NCI-H460 (cell line): Measurements from ENCODE around the gene ART4. TPM values are rescaled to one million over a fixed set of nuclear protein-coding genes. Genes with fewer than 3 reads are reported as not detected.

Source experiments
- DNase-seq: peaks from one replicate; pipeline ENCODE4 v3.0.0-alpha.2; 2016; ENCODE audit warnings: low read depth; ENCODE audit errors: extremely low read depth
- total RNA-seq: library from RNA; depleted of rRNA; stranded (reverse); fragments of >200 nt; shearing (Covaris generic); gene quantifications from 2 replicates; pipeline ENCODE4 v1.2.3, GENCODE V29; 2014

The ART4 gene
- total RNA-seq, 1 experiment from 2014 or later, result not detected

- no peak for DNase-seq
Observed at GRCh38 chr12:14814014-14814413, 29.3 kb downstream of the ART4 start, which contains the start of gene SMCO3. SMCO3 (minus strand) TSS chr12:14814182; CDS start chr12:14806680, 7,502 bp downstream.

DNA sequence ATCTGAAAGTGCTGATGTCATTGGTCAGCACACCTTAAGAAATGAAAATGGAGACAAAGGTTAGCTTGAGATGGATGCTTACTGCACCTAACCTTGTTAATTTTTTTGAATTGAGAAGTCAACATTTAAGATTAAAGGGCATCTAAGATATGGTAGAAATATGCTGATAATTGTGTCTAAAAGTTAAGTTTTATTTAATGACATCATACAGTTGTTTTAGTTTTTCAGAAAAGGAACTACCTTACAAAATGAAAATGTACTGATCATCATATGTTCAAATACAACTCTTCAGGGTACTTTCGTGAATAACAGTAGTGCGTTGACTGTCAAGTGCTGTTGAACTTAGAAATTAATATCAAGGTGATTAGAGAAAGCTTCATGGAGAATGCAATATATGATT lies 31.8 kb downstream of the ART4 start:
- no peak for DNase-seq

- no peak for DNase-seq
Observed at GRCh38 chr12:14810953-14811483, 32.3 kb downstream of the ART4 start.

- no peak for DNase-seq
Observed at GRCh38 chr12:14810167-14810952, 33.0 kb downstream of the ART4 start.

- no peak for DNase-seq
Observed at GRCh38 chr12:14803830-14804160, 39.5 kb downstream of the ART4 start.

DNA sequence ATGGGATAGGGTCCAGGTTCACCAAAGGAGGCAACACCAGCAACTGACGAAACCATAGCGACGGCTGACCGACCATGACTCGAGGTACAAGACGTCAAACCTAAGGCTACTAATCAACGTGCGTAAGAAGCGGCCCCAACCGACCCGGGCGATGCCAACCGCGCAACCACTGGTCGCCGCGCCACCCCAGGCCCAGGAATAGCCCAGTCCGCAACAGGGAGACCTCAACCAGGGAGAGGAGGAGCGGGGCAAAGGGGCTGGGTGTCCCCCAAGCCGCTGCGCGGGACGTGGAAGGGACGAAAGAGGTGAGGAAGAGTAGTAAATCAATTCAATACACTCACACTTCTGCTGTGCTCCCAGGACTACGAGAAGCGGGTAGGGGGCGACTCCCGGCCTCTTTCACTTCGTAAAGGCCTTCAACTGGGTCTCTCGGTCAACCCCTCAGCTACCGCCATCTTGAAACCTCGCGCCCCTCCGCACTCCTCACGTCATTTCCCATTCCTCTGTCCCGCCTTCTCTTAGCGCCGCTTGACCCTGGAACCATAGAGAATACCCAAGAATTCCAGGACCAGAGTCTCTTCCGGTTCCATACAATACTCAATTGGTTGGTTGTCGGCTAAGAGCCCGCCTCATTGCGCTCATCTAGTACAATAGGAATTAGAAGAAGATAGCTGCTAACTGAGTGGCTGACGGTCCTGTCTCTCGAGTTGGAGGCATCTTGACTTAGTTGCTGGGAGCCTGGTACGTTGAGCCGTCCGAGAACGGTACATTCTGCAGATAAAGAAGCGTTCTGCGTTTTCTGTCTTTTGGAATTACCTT lies 40.1 kb downstream of the ART4 start, which contains the start of the genes C12orf60 and WBP11:
Gene C12orf60 (plus strand): TSS at position 660 of the 819 bp plus-strand sequence. CDS start 19,266 bp downstream, outside the sequence.
Gene WBP11 (minus strand): TSS at position 468 of the 819 bp plus-strand sequence. CDS start 2,095 bp downstream, outside the sequence.
- peak; percentile 98 for DNase-seq

DNA sequence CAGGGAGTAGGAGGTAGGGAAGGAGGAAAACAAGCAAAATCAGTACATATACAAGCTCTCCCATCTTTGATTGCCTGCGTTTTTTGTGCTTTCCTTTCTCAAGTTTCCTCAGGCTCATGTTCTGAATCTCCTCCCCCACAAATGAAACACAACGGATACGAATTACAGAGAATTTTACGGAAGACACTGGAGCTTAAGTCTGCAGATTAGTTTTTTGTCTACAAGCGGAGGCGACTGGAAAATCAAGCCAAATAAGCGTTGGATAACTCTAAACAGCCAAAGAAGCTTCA lies 40.7 kb downstream of the ART4 start:
- no peak for DNase-seq

DNA sequence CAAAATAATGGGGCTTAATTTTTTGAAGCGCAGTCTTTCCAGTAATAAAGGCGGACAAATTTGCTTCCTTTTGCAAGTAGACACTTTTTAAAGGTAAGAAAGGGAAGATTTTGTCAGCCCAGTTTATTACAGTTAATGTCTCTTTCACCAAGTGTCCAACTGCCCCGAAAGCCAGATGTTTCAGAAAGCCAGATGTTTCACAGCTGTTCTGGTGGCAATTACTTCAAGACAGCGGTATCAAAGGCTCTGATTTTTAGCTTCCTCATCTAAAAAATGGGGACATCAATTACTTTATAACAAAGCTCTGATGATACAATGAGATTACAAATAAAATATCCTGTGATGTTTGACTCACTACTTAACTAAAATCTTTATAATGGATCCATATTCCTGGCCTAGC lies 41.1 kb downstream of the ART4 start:
- DNase-seq, result no peak

GRCh38 chr12:14795028-14795448 lies 48.3 kb downstream of the ART4 start:
- no peak for DNase-seq

DNA sequence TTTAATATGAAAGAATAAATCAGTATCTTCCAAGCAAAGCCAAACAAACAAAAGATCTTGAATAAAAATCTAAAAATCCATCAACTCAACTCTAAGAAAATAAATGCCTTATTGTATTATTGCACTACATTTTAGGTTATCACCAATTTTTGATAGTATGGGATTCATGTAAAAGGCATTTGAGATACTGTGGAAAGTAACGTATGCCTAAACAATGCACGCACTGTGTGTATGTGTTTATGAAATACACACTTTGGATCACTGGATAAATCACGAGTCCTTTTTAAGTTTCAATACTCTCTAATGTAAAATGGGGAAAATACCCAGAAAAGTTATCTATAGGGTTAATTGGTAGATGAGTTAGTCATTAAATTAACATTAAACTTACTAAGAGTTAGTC lies 57.8 kb downstream of the ART4 start:
- DNase-seq, result no peak

GRCh38 chr12:14784471-14784870 lies 58.9 kb downstream of the ART4 start:
- no peak for DNase-seq

DNA sequence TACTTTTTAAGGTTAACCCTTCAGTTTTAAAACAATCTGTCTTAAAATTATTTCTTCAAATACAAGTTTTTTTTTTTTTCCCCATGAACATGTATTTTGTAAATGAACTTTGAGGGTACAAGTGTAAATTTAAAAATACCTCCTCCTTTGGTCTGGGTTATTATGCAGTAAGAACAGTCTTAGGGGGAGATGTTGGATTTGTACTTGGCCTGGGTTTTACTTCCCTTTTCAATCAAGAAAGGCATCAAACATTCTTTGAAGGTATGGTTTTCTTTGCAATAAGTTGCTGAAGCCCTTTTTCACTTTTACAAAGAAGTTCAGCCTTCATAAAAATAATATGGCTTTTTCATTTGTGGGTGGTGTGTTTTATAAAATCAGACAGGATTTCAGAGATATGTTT lies 60.6 kb downstream of the ART4 start:
- no peak for DNase-seq

GRCh38 chr12:14781563-14781962 lies 61.8 kb downstream of the ART4 start:
- no peak for DNase-seq

DNA sequence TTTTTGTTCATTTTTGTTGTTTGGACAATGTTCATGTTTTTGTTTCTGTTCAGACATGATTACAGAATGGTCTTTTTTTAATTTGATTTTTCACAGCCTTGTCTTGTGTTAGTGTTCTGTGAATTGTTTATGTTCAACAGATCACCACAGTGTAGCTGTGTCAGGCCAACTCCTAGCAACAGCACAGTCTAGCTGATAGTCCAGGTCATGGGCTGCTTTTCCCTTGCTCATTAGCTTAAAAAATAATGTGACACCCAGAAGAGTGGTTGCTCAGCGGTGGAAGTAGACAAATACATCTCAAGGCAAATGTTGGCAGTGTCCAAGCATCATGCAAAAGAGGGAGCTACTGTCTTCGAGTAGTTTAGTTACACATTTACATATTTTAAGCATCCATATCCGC lies 62.5 kb downstream of the ART4 start:
- no peak for DNase-seq

DNA sequence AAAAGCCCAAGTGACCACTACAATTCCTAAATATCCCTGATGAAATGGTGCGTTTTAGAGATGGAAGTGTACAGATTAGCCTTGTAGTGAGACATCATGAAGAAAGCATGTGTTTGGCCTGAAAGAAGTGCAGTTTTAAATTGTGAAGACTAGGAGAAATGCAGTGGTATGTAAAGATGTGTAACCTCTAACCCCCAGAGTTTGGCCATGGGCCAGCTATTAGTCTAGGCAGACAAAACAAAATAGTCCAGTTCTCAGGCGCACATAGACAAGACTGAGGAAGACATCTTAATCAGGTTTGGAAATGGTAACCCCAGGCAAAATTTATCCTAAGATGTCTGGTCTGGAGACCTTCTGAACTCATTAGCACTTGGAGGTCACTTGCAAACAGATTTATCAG lies 63.5 kb downstream of the ART4 start:
- no peak for DNase-seq

- no peak for DNase-seq
Observed at GRCh38 chr12:14777271-14777670, 66.1 kb downstream of the ART4 start.

GRCh38 chr12:14776236-14776961 lies 66.9 kb downstream of the ART4 start:
- DNase-seq, result no peak

DNA sequence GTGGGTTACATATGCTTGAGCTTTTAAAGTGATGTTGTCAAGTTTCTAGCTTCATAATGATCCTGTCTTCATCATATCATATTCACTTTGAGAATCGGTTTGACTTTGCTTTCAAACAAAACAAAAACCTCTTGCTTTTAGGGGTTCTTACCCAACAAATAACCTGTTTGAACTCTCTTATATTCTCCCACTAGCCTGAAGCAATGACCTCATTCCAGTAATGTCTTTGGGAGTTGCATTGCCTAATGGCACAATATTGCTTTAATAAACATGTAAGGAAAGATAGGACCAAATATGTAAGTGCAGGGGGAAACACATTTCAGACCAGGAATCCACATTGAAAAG lies 67.7 kb downstream of the ART4 start:
- peak; percentile 2 for DNase-seq
